ENCODE data around the gene OR2G2. TPM values are rescaled to one million over a fixed set of nuclear protein-coding genes. Genes with fewer than 3 reads are reported as not detected.

The OR2G2 gene
- total RNA-seq, 1 experiment from 2014 or later, result not detected

GRCh38 chr1:247638011-247638410 lies 49.9 kb downstream of the OR2G2 start:
- Histone ChIP-seq H3K36me3 (ENCODE audit: control insufficient read depth in 1 of 2, insufficient read depth in 2 of 2, low read length in 2 of 2) (no peaks in the 10 kb centered on the region), H3K9ac (ENCODE audit: low read length) (no peak overlapping the region), H3K27me3 (ENCODE audit: insufficient read depth, low read length) (no peaks in the 10 kb centered on the region), H3K79me2 (ENCODE audit: insufficient read depth, low read length) (no peaks in the 10 kb centered on the region), H3K27ac (ENCODE audit: low read depth, low read length) (no peak overlapping the region), H3K4me2 (ENCODE audit: low read length) (no peak overlapping the region), H3K4me1 (ENCODE audit: control insufficient read depth in 1 of 2, insufficient read depth in 2 of 2, low read length in 2 of 2) (no peaks in the 10 kb centered on the region), H3K9me3 (ENCODE audit: control insufficient read depth in 1 of 2, insufficient read depth in 1 of 2, low read depth in 1 of 2, low read length in 2 of 2) (peaks cover 0 to 3% of the 10 kb centered on the region in 2 experiments; a peak in 1 of 4 replicates), H2AFZ (ENCODE audit: low read depth, low read length, poor library complexity, severe bottlenecking) (no peak overlapping the region), H4K20me1 (ENCODE audit: insufficient read depth) (no peaks in the 10 kb centered on the region), H3K9me2 (ENCODE audit: insufficient read depth) (no peaks in the 10 kb centered on the region), H3K4me3 (replicated peaks in 1 of 2; ENCODE audit: low read depth in 1 of 2, low read length in 2 of 2) (no peak overlapping the region)
- ChIA-PET RAD21 (ENCODE audit: low non-redundant PET in 1 of 2, low total read pairs in 2 of 2, uncharacterized antibody in 2 of 2, unreplicated experiment in 2 of 2) (no interaction called here), CTCF (no interaction called here), POLR2A (no interaction called here)
- no peak for ATAC-seq
- TF ChIP-seq EZH2phosphoT487 (IDR thresholded peaks at IDR 0.05; ENCODE audit: borderline replicate concordance) (no peak), YY1 (IDR thresholded peaks at IDR 0.05; ENCODE audit: extremely low read depth, insufficient replicate concordance, low read depth, low read length) (no peak), SRF (IDR thresholded peaks at IDR 0.05; ENCODE audit: low read depth) (no peak), CBX3 (IDR thresholded peaks at IDR 0.05; ENCODE audit: low read depth) (no peak), CEBPB (IDR thresholded peaks at IDR 0.05; ENCODE audit: low read depth) (no peak), POLR2A (IDR thresholded peaks at IDR 0.05; ENCODE audit: borderline replicate concordance, extremely low read depth, insufficient read depth, insufficient read length) (no peak), TCF7L2 (IDR thresholded peaks at IDR 0.05; ENCODE audit: borderline replicate concordance, extremely low read depth, insufficient read depth, insufficient read length) (no peak), SIN3A (IDR thresholded peaks at IDR 0.05; ENCODE audit: low read depth) (no peak), MAX (IDR thresholded peaks at IDR 0.05) (no peak), POLR2AphosphoS5 (IDR thresholded peaks at IDR 0.05; ENCODE audit: low read depth, low read length) (no peak), ZFX (IDR thresholded peaks at IDR 0.05) (no peak), ELF1 (IDR thresholded peaks at IDR 0.05; ENCODE audit: borderline replicate concordance, low read depth) (no peak)
- TF ChIP-seq, protein P1, sequence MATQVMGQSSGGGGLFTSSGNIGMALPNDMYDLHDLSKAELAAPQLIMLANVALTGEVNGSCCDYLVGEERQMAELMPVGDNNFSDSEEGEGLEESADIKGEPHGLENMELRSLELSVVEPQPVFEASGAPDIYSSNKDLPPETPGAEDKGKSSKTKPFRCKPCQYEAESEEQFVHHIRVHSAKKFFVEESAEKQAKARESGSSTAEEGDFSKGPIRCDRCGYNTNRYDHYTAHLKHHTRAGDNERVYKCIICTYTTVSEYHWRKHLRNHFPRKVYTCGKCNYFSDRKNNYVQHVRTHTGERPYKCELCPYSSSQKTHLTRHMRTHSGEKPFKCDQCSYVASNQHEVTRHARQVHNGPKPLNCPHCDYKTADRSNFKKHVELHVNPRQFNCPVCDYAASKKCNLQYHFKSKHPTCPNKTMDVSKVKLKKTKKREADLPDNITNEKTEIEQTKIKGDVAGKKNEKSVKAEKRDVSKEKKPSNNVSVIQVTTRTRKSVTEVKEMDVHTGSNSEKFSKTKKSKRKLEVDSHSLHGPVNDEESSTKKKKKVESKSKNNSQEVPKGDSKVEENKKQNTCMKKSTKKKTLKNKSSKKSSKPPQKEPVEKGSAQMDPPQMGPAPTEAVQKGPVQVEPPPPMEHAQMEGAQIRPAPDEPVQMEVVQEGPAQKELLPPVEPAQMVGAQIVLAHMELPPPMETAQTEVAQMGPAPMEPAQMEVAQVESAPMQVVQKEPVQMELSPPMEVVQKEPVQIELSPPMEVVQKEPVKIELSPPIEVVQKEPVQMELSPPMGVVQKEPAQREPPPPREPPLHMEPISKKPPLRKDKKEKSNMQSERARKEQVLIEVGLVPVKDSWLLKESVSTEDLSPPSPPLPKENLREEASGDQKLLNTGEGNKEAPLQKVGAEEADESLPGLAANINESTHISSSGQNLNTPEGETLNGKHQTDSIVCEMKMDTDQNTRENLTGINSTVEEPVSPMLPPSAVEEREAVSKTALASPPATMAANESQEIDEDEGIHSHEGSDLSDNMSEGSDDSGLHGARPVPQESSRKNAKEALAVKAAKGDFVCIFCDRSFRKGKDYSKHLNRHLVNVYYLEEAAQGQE (IDR thresholded peaks at IDR 0.05; ENCODE audit: low read depth), result no peak
- intact Hi-C loops (cut with micrococcal nuclease), result no loop called here
- BruUV-seq (replicated peaks), result no TSS peak
- no peak for DNase-seq (ENCODE audit: low read depth, low spot score)
